ENCODE results near the gene SMCO4. TPM values are rescaled to one million over a fixed set of nuclear protein-coding genes. Genes with fewer than 3 reads are reported as not detected.

Gene SMCO4
- total RNA-seq, 2 donors from 2014 or later: 6.6 to 8.9 TPM

- Mint-ChIP-seq H3K27me3 (no peaks in the 10 kb centered on the region), H3K4me3 (no peak overlapping the region), H3K4me1 (peaks cover 14% of the 10 kb centered on the region), H3K27ac (peak overlapping the region; percentile 61), H3K36me3 (ENCODE audit: low read depth) (peaks cover 11% of the 10 kb centered on the region)
- no peak for ATAC-seq
- no peak for DNase-seq
- no peaks in the 10 kb centered on the region for H3K9me3 ChIP-seq (ENCODE audit: control insufficient read depth, low read length, poor library complexity, severe bottlenecking)
Observed at GRCh38 chr11:93498641-93499040, 44.5 kb downstream of the SMCO4 start.

DNA sequence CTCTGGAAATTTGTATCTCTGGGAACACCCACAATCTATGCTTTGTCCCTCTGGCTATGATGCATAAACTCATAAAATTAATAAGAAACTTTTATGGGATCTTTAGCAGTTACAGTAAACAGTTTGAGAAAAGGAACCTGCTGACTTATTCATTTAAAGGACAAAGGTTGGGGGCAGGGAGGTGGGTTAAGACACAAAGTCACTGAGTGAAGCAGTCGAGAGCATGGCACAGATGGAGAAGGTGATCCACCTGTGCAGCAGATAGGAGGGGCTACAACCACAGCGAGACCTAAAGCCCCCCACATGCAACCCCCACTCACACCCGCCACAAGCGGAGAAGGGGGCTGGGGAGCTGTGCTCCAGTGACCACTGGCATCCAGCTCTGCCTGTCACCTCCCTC, 45.0 kb downstream of the SMCO4 start:
- no peaks in the 10 kb centered on the region for H3K9me3 ChIP-seq (ENCODE audit: control insufficient read depth, low read length, poor library complexity, severe bottlenecking)
- DNase-seq (no peak), ATAC-seq (no peak)
- H3K36me3 Mint-ChIP-seq (ENCODE audit: low read depth): peaks cover 11% of the 10 kb centered on the region
- H3K4me1 Mint-ChIP-seq: peaks cover 19% of the 10 kb centered on the region
- H3K4me3 Mint-ChIP-seq: no peak overlapping the region
- H3K27ac Mint-ChIP-seq: no peak overlapping the region
- H3K27me3 Mint-ChIP-seq: no peaks in the 10 kb centered on the region

- no peak overlapping the region for H3K27ac Mint-ChIP-seq
- DNase-seq: no peak
- no peak for ATAC-seq
- no peaks in the 10 kb centered on the region for H3K27me3 Mint-ChIP-seq
- no peak overlapping the region for H3K4me3 Mint-ChIP-seq
- H3K4me1 Mint-ChIP-seq: peaks cover 20% of the 10 kb centered on the region
- peaks cover 11% of the 10 kb centered on the region for H3K36me3 Mint-ChIP-seq (ENCODE audit: low read depth)
- H3K9me3 ChIP-seq (ENCODE audit: control insufficient read depth, low read length, poor library complexity, severe bottlenecking): no peaks in the 10 kb centered on the region
Observed at GRCh38 chr11:93497596-93497995, 45.6 kb downstream of the SMCO4 start.

- no peak for DNase-seq
- Mint-ChIP-seq H3K4me1 (peaks cover 28% of the 10 kb centered on the region), H3K27me3 (no peaks in the 10 kb centered on the region), H3K4me3 (no peak overlapping the region), H3K27ac (no peak overlapping the region), H3K36me3 (ENCODE audit: low read depth) (peaks cover 11% of the 10 kb centered on the region)
- H3K9me3 ChIP-seq (ENCODE audit: control insufficient read depth, low read length, poor library complexity, severe bottlenecking): no peaks in the 10 kb centered on the region
- ATAC-seq: no peak
Observed at GRCh38 chr11:93494357-93494756, 48.8 kb downstream of the SMCO4 start.

DNA sequence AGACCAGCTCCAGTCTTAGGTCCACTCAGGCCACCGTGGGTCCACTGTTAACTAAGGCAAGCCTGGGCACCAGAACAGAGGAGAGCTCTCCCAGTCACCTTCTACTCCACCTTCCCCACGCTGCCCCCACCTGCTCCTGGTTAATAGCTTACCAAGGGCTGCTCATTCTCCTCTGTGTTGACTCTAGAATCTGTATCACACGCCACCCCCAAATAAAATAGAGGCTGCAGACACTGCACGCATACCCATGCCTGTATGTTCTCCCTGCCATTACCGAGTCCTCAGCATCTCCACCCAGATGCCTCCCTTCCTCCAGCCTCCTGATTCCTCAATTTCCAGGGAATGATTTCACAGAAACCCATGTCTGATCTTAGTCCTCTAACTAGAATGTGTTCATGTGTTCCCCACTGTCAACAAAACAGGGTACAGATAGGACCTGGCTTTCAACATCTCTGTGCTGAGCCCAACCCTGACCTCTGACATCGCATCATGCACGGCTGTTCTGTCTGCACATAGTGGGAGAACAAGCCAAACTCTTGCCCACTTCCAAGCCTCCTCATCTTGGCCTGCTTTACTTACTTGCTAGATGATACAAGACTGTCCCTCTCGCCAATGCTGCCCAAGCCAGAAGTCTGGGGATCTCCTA, 49.8 kb downstream of the SMCO4 start:
- H3K36me3 Mint-ChIP-seq (ENCODE audit: low read depth): peaks cover 5% of the 10 kb centered on the region
- no peak overlapping the region for H3K4me3 Mint-ChIP-seq
- H3K4me1 Mint-ChIP-seq: peaks cover 22% of the 10 kb centered on the region
- H3K9me3 ChIP-seq (ENCODE audit: control insufficient read depth, low read length, poor library complexity, severe bottlenecking): no peaks in the 10 kb centered on the region
- peak overlapping the region; percentile 87 for H3K27ac Mint-ChIP-seq
- DNase-seq: no peak
- no peaks in the 10 kb centered on the region for H3K27me3 Mint-ChIP-seq
- ATAC-seq: no peak

- no peaks in the 10 kb centered on the region for H3K9me3 ChIP-seq (ENCODE audit: control insufficient read depth, low read length, poor library complexity, severe bottlenecking)
- DNase-seq (no peak), ATAC-seq (no peak)
- Mint-ChIP-seq H3K27ac (peak overlapping the region; percentile 87), H3K4me3 (no peak overlapping the region), H3K27me3 (no peaks in the 10 kb centered on the region), H3K36me3 (ENCODE audit: low read depth) (peaks cover 5% of the 10 kb centered on the region), H3K4me1 (peaks cover 22% of the 10 kb centered on the region)
Observed at GRCh38 chr11:93492464-93493251, 50.5 kb downstream of the SMCO4 start.

DNA sequence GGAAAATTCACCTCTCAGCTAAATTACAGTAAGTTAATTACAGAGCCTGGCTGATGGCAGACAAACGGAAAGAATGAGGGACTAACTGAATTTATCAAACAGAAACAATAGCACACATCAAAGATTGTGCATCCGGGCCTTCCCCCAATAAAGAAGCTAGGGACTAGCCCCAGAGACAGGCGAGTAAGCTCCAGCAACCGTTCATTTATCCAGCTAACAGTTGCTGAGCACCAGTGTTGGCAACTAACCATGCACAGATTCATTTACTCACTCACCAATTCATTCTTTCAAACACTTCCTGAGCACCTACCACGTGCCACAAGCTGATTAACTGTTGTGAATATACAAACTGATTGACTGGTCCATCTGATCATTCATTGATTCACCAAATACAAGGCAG, 51.2 kb downstream of the SMCO4 start:
- ATAC-seq: no peak
- H3K4me1 Mint-ChIP-seq: peaks cover 22% of the 10 kb centered on the region

DNA sequence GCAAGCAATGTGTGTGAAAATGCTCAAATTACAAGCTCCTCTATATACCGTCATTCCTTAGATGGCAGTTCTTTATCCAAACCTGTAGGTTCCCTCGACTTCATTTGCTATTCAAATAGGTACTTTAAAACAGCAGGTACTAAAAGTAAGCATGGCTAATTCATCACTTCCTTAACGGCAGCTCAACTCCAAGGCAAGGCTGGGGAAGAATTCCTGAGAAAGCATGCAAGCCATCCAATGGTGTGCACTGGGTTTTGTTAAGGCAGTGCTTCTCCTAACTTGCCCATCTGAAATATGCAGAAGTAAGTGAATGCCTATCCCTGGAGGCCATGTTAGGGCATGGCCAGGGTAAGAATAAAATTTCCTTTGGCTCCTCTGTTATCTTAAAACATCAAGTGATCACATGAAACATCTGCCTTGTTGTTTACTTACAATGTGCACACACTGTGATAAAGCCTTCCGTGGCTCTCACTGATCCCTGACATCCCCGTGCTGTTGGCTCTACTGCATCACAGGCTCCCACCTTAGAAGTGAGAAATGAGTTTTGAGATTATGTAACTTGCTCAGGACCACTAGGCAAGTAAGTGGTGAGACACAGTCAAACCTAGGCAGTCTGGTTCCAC, 52.1 kb downstream of the SMCO4 start:
- no peak overlapping the region for H3K4me3 Mint-ChIP-seq
- H3K4me1 Mint-ChIP-seq: peaks cover 21% of the 10 kb centered on the region
- ATAC-seq: no peak
- no peak for DNase-seq
- no peaks in the 10 kb centered on the region for H3K27me3 Mint-ChIP-seq
- peaks cover 3% of the 10 kb centered on the region for H3K36me3 Mint-ChIP-seq (ENCODE audit: low read depth)
- H3K9me3 ChIP-seq (ENCODE audit: control insufficient read depth, low read length, poor library complexity, severe bottlenecking): no peaks in the 10 kb centered on the region
- peak overlapping the region; percentile 84 for H3K27ac Mint-ChIP-seq

More for the DNA sequence above, 51.2 kb downstream of the SMCO4 start:
- no peak overlapping the region for H3K4me3 Mint-ChIP-seq
- DNase-seq: no peak
- H3K27ac Mint-ChIP-seq: peak overlapping the region; percentile 84
- H3K27me3 Mint-ChIP-seq: no peaks in the 10 kb centered on the region
- H3K36me3 Mint-ChIP-seq (ENCODE audit: low read depth): peaks cover 5% of the 10 kb centered on the region
- H3K9me3 ChIP-seq (ENCODE audit: control insufficient read depth, low read length, poor library complexity, severe bottlenecking): no peaks in the 10 kb centered on the region

- H3K4me3 Mint-ChIP-seq: no peak overlapping the region
- H3K9me3 ChIP-seq (ENCODE audit: control insufficient read depth, low read length, poor library complexity, severe bottlenecking): no peaks in the 10 kb centered on the region
- DNase-seq (no peak), ATAC-seq (no peak)
- peaks cover 3% of the 10 kb centered on the region for H3K36me3 Mint-ChIP-seq (ENCODE audit: low read depth)
- H3K27ac Mint-ChIP-seq: peak overlapping the region; percentile 65
- peaks cover 18% of the 10 kb centered on the region for H3K4me1 Mint-ChIP-seq
- no peaks in the 10 kb centered on the region for H3K27me3 Mint-ChIP-seq
Observed at GRCh38 chr11:93489841-93490240, 53.4 kb downstream of the SMCO4 start.

DNA sequence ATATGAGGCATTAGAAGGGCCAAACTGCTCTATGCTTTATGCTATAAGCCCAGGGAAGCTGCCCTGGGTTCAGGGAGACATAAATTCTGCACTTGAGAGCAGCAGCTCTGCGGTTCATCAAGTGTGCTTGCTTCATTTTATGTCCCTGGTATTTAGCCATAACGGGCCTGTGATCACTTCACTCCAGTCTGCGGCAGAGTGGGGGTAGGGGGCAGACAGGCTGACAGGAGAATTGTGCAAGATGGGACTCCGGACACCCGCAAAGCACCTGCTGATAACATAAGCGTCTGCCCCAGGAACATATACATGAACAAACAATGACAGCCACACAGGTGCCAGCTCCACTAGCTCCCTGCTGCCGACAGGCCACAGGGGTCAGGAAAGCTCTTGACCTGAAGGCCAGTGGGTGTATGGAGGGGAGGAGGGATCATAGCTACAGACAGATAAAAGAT, 56.1 kb downstream of the SMCO4 start:
- Mint-ChIP-seq H3K27ac (no peak overlapping the region), H3K36me3 (ENCODE audit: low read depth) (peaks cover 3% of the 10 kb centered on the region), H3K4me1 (peaks cover 5% of the 10 kb centered on the region), H3K4me3 (no peak overlapping the region), H3K27me3 (no peaks in the 10 kb centered on the region)
- ATAC-seq (no peak), DNase-seq (no peak)
- H3K9me3 ChIP-seq (ENCODE audit: control insufficient read depth, low read length, poor library complexity, severe bottlenecking): no peaks in the 10 kb centered on the region

DNA sequence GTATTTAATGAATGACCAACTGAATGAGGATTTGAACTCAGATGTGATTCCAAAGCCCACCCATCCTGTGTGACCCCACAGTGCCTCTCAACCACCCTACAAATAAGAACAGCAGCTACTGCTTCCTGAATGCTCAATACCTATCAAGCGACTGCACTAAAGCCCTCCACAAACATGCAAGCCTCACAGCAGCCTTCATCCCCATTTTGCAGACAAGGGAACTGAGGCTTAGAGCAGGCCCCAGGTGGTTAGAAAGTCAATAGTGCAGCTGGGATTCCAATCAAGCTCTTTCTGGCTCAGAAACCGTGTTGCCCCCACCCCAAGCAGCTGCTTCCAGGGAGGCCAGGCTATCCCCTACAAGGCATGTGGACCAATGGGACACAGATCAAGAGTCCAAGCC, 57.2 kb downstream of the SMCO4 start:
- no peak for DNase-seq
- H3K4me3 Mint-ChIP-seq: no peak overlapping the region
- no peak for ATAC-seq
- no peaks in the 10 kb centered on the region for H3K9me3 ChIP-seq (ENCODE audit: control insufficient read depth, low read length, poor library complexity, severe bottlenecking)
- H3K36me3 Mint-ChIP-seq (ENCODE audit: low read depth): peaks cover 3% of the 10 kb centered on the region
- peaks cover 2% of the 10 kb centered on the region for H3K4me1 Mint-ChIP-seq
- H3K27ac Mint-ChIP-seq: no peak overlapping the region
- no peaks in the 10 kb centered on the region for H3K27me3 Mint-ChIP-seq

DNA sequence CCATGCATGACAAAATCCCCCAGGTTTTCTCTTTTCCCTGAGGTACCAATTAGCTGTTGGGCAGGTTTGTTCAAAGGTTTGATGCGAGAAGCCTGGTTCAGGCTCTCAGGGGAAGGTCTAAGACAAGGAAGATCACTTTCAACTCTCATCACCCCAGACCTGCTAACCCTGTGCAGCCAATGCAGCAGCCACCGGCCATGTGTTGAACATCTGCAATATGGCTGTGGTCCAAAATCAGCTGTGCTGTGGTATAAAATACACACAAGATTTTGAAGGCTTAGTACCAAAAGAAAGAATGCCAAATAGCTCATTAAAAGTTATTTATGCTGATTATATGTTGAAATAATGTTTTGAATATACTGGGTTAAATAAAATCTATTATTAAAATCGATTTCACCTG, 58.5 kb downstream of the SMCO4 start:
- H3K27me3 Mint-ChIP-seq: no peaks in the 10 kb centered on the region
- no peak overlapping the region for H3K4me3 Mint-ChIP-seq
- no peaks in the 10 kb centered on the region for H3K9me3 ChIP-seq (ENCODE audit: control insufficient read depth, low read length, poor library complexity, severe bottlenecking)
- H3K4me1 Mint-ChIP-seq: peaks cover 2% of the 10 kb centered on the region
- peaks cover 3% of the 10 kb centered on the region for H3K36me3 Mint-ChIP-seq (ENCODE audit: low read depth)
- H3K27ac Mint-ChIP-seq: no peak overlapping the region
- ATAC-seq (no peak), DNase-seq (no peak)

GRCh38 chr11:93482556-93482955, 60.6 kb downstream of the SMCO4 start:
- H3K27ac Mint-ChIP-seq: peak overlapping the region; percentile 24
- no peaks in the 10 kb centered on the region for H3K27me3 Mint-ChIP-seq
- H3K36me3 Mint-ChIP-seq (ENCODE audit: low read depth): peaks cover 3% of the 10 kb centered on the region
- no peaks in the 10 kb centered on the region for H3K9me3 ChIP-seq (ENCODE audit: control insufficient read depth, low read length, poor library complexity, severe bottlenecking)
- H3K4me1 Mint-ChIP-seq: peaks cover 4% of the 10 kb centered on the region
- H3K4me3 Mint-ChIP-seq: no peak overlapping the region
- no peak for ATAC-seq
- DNase-seq: no peak
